Skin epidermis (tissue), 12 donors: ENCODE results near the gene FAM43A.

Source experiments
- H3K27ac ChIP-seq, 21 experiments: fragments of 200-600 bp; sonication (generic) in 11 of 21; one replicate each; pipeline ENCODE4 v1.5.0; 2020; ENCODE audit warnings: mild to moderate bottlenecking in 3 of 21, inconsistent platforms in 2 of 21, moderate library complexity in 2 of 21
- H3K4me3 ChIP-seq, 7 experiments: fragments of 200-600 bp; sonication (generic) in 2 of 7; one replicate each; pipeline ENCODE4 v1.5.0; 2020; ENCODE audit warnings: inconsistent platforms in 2 of 7, mild to moderate bottlenecking in 2 of 7, moderate library complexity in 1 of 7

Gene FAM43A

DNA sequence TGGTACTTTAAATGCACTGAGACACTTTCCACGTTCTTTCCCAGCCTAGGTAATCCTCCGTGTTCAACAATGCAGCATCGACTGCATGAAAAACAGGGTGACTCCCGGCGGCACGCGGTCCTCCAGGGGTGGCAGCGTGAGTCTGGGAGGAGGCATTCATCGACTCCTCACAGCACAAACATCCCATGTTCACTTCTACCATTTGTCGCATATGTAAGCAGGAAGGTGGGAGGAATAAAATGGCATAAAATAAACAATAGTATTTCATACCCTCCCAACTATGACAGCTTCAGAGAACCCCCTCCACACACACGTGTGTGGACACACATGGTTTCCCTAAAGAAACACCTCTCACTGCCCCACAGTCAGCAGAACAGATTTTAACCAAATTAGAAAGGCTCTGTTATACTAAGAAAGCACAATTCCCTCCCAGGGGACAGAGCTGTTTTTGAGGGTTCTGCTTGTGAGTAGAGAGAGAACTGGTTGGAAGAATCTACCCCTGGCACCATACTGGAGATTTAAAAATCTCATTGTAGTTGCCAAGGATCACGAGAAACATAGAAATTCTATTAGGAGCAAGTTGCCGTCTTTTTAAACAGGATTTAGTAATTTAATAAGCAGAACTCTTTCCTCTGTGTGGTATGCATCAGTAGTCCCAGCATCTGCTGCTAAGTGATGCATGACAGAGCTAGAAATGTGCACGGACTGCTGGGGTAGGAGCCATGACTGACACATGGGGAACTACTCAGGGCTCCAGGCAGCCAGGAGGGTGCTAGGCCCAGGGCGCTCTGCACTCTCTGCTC is 6.0 kb downstream of the FAM43A start:
- Histone ChIP-seq H3K27ac (no peak overlapping the region), H3K4me3 (no peak overlapping the region)

DNA sequence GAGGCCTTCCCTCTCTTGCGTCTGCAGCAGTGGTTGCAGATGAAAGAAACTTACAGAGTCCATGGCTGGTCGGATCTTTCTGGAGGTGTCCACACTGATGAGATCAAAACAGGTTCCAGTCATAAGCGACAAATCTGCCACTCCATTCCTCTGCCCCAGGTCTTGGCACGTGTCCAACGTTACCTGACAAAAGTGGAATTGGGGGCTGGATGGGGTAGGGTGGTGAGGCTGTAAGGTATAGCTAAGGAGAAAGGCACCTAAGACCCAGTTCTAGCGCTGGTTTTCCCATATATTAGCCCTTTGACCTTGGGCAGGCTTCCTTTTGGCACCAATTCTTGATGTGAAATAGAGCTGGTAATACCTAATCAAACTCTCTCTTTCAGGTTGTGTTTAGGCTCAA is 11.0 kb downstream of the FAM43A start:
- H3K27ac ChIP-seq, result no peak overlapping the region
- no peak overlapping the region for H3K4me3 ChIP-seq

DNA sequence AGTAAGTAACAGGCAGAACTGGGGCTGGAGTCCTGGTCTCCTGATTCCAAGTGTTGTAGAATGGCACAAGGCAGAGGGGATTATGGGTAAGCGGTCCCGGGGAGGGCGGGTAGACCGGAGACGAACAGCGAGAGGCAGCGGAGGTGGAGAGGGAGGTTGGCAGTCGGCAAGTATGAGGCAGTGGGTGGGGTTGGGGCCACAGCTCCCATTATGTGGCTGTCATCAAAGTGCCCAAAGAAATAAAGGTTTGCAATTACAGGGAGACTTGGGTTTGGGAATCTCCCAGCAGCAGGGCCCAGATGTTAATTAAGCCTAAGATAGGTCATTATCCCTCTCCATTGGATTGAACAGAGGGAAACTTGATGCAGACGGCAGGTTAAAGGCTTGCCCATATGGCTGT is 16.9 kb downstream of the FAM43A start:
- Histone ChIP-seq H3K4me3 (no peak overlapping the region), H3K27ac (no peak overlapping the region)

DNA sequence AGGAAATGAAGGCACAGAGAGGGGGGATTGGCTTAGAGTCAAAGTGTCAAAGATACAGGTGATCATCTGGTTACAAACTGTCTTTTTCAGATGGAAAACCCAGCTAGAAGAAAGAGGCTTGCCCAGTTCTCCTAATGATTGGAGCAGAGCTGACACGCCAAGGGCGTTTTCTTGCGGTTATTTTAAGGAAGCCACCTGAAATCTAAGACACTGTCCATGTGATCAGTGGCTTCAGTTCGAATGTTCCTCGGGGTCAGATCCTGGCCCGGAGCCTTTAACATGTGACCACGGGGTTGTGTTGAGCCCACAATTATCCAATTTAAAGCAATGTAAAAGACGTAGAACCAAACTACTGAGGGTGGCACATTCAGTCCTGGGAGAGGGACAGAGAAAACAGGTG is 19.5 kb downstream of the FAM43A start:
- H3K27ac ChIP-seq, result no peak overlapping the region
- no peak overlapping the region for H3K4me3 ChIP-seq

DNA sequence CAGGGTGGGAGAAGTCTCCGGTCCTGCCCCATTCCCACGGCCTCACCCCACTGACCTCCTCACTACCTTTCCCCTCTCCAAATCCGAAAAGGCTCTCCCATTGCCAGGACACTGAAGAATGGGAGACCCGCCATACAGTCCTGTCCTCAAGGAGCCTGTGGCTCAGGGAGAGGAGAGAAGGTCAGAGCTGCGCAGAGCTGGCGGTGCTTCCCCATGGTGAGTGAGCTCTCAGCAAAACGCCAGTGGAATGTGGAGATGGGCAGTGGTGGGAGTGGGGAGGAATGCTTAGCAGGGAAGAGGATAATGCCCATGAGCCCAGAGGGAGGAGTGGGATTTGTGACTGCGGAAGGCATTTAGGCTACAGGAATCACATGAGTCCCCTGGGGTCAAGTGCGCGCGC is 20.1 kb downstream of the FAM43A start:
- H3K4me3 ChIP-seq, result no peak overlapping the region
- no peak overlapping the region for H3K27ac ChIP-seq

DNA sequence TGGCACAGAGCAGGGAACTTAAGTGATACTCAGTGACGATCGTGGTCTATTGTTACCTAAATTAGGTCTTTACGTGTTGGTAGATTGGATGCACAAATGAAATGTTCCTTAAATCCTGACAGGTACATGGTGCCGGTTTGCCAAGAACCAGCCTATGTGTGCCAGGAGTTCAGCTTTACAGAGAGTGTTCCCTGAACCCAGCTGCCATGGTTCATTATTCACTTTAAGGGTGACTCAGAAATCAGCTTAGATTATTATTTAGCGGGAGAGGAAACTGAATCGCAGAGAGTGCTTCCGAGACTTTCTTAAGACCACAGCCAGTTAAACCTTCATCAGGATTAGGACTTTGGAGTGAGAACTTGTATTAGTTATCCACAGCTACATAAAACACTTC is 21.5 kb downstream of the FAM43A start:
- Histone ChIP-seq H3K4me3 (no peak overlapping the region), H3K27ac (no peak overlapping the region)

DNA sequence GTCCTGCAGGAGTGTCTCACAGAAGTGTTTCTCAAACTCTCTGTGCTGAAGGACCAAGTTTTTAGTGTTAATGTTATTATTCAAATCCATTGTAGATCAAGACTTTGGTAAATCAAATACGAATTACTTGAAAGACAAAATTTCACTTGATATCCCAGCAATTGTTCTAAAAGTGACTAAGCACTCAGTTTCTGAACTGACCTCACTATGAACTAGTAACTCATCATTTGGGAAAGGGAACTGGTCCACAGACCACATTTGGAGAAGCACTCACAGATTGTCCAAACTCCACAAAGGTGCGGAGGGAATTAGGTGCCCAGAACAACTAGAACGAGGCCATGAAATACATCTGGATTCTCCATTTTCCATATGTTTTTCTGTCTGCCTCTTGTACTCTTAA is 25.6 kb downstream of the FAM43A start:
- Histone ChIP-seq H3K4me3 (no peak overlapping the region), H3K27ac (no peak overlapping the region)

DNA sequence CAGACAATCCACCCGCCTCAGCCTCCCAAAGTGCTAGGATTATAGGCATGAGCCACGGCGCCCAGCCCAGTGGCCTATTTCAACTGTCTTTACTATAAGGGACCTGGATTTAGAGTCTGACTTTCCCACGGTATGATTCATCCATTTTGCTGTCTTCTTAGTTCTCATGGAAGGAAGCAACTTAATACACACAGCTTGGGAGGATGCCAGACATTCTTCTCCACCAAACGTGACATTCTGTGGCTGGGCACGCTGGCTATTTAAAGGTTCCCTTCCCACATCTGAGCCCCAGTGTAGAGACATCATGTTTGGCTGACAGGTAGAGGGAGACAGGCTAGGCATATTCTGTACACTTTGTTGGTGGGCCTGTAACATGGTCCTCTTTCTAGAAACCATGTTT is 26.2 kb downstream of the FAM43A start:
- no peak overlapping the region for H3K4me3 ChIP-seq
- H3K27ac ChIP-seq, result no peak overlapping the region

DNA sequence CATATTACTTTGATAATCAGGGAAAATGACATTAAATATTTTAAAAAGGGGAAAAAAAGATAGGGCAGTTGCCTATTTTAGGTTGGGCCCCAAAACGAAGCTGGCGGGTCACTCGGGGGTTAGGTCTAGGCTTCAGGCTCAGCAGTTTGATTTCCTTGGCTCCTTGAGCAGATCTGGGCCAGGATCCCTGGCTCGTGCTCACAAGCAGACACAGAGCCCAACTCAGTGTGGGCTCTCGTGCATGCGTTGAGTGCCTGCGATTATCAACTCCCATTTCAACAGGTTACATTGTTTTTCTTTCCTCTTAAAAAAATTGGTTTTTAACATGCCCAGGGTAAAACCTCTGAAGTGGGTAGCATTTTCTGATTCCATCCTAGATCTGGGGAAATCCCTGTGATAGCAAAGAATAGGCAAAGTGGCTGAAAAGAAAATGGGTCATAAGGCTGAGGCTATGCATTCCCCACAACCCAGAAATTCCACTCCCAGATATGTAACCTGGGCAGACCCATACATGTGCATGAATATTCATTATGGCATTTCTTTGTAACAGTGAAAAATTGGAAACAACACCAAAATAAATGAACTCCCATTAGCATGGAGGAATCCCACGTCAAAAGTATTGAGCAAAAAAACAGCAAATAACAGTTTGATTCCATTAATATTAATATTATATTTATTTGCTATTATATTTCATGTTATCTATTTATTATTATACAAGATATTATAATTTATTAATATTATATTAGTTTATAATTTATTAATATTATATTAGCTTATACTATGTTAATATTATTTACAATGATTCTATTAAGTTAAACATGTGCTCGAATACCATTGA is 27.8 kb downstream of the FAM43A start:
- no peak overlapping the region for H3K27ac ChIP-seq

DNA sequence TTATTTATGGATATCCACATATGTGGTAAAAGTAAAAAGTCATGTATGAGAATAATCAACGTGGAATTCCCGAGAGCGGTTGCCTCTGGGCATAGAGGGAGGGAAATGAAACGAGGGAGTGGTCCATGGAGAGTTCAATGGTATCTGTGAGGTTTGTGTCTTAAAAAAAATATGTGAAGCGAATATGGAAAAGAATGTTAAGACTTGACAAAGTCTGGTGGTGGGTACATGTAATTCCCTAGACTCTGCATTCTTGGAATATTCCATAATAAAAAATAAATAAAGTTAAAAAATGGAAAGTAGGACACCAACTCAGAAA is 28.4 kb downstream of the FAM43A start:
- peak overlapping the region in 4 of 21 experiments; percentile 38 to 78 (median 69) for H3K27ac ChIP-seq

More for the DNA sequence above, 27.8 kb downstream of the FAM43A start:
- no peak overlapping the region for H3K4me3 ChIP-seq

DNA sequence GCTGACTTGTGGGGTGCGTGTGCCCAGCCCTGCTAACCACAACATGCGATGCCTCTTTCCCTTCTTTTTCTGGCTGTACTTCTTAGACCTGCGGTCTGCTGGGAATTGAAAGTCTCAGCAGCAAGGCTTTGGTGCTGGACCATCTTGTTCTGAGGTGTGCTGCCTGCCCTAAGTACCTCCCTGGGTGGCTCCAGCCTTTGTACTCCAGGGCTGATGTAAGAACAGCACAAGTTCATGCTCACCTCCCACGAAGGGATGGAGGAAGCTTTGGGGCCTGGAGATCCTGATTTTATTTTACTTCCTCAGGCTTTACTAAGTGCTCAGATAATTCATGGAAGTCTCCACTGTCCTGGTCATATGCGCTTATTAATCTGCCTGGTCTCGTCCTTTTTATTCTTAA is 28.9 kb downstream of the FAM43A start:
- Histone ChIP-seq H3K27ac (peak overlapping the region in 7 of 21 experiments; percentile 14 to 78 (median 42)), H3K4me3 (no peak overlapping the region)

More for the DNA sequence above, 28.4 kb downstream of the FAM43A start:
- no peak overlapping the region for H3K4me3 ChIP-seq

DNA sequence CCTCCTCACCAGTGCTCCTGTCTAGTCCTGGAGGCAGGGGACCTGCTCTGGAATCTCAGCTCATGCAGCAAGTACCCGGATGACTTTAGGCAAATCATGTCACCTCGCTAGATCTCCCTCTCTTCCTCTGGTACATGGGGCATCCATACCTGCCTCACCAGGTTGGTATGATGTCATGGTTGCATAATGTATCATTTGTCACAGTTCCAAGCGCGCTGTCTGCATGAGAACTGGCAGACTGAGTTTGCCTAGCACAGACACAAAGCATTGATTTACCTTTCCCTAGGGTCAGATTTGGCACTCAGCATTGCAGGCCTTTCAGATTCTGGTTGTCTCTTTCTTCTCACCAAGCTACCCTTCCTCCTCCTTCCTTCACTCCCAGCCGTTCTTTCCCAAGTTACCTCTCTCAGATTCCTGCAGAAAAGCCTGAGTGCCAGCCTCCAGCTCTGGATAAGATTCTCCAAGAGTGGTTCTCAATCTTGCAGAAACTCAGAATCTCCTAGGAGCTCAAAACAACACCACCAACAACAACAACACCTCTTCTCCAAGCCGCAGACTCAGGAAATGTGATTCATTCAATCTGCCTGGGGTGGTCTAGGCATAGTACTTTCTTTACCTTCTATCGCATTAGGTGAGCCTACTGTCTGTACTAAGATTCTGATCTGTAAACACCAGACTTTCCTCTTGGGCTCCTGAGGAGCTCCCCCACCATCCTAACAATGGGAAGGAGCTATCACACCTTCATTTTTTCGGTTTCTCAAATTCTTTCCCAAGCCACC is 29.5 kb downstream of the FAM43A start:
- H3K4me3 ChIP-seq, result no peak overlapping the region
- H3K27ac ChIP-seq, result peak overlapping the region in 9 of 21 experiments; percentile 2 to 78 (median 38)

DNA sequence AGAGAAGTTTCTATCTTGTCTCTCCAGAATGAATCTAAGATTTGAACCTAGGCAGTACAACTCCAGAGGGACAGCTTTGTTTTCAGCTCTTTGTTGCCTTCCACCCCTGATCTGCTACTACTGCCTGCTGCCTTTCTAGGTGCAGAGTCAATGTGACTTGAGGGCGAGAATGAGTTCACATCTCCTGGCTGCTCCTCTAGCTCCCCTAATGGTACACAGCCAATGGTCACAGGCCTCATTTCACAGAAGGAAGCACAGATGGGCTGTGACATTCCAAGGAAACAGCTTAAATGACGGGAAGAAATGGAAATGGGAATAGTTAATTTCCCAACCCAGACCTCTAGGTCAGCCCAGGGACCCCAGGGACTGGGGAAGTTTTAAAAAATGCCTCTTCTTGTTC is 32.4 kb downstream of the FAM43A start:
- no peak overlapping the region for H3K27ac ChIP-seq
- H3K4me3 ChIP-seq, result no peak overlapping the region

DNA sequence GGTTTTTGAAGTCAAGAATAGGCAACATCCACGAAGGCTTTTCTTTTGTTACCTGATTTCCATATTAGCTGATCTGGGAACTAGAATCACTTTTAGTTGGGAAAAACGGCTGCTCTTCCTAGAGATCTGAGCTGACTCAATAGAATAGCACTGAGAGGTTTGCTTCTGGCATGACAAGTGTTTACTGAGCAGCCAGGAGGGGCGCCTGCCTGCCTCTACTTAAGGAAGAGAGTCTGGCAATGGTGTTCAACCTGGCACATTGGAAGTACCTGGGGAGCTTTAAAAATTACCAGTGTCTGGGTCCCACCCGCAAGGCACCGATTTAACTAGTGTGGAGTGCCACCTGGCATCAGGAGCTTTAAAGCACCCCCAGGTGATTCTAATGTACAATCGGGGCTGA is 34.4 kb downstream of the FAM43A start:
- Histone ChIP-seq H3K27ac (no peak overlapping the region), H3K4me3 (no peak overlapping the region)

DNA sequence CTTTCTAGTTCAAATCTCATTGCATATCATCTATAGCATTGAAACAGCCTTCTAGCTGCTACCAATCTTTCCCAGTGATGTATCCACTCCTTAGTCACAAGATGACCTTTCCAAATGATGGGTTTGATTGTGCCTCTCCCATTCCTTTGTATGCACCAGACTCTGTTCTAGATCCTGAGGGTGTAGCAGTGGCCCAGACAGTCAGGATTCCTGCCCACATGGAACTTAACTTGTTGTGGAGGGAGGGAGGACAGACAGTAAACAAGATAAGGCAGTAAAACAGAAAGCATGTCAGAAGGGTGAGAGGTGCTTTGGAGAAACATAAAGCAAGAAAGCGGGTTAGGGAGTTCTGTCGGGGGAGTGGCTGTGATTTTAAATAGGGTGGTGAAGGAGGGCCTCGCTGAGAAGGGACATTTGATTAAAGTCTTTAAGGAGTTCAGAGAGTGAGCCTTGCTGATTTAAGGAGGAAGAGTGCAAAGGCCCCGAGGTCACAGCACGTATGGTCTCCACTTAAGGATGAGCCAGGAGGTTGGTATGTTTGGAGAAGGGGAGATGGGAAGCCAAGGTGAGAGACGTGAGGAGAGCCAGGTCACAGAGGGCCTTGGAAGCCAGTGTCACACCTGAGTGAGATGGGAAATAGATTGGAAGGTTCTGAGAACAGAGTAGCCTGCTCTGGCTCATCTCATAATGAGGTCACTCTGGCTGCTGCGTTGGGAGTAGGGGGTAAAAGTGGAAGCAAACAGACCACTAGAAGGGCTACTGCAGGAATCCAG is 38.3 kb downstream of the FAM43A start:
- H3K27ac ChIP-seq, result no peak overlapping the region
- H3K4me3 ChIP-seq, result no peak overlapping the region

DNA sequence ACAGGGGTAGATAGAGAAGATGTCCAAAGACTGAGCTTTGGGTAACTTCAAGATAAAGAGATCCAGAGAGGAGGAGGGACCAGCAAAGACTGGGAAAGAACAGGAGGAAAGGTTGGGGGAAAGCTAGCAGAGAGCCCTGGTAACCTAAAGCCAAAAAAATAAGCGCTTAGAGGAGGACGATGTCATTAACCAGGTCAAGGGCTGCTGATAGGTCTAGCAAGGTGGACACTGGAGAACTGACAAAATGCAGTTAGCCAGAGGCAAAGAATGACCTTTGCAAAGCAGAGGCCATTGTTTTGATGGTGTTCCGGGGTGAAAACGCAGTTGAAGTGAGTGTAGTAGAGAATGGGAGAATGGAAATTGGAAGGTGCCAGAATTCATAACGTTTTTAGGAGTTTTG is 39.7 kb downstream of the FAM43A start:
- Histone ChIP-seq H3K27ac (no peak overlapping the region), H3K4me3 (no peak overlapping the region)

DNA sequence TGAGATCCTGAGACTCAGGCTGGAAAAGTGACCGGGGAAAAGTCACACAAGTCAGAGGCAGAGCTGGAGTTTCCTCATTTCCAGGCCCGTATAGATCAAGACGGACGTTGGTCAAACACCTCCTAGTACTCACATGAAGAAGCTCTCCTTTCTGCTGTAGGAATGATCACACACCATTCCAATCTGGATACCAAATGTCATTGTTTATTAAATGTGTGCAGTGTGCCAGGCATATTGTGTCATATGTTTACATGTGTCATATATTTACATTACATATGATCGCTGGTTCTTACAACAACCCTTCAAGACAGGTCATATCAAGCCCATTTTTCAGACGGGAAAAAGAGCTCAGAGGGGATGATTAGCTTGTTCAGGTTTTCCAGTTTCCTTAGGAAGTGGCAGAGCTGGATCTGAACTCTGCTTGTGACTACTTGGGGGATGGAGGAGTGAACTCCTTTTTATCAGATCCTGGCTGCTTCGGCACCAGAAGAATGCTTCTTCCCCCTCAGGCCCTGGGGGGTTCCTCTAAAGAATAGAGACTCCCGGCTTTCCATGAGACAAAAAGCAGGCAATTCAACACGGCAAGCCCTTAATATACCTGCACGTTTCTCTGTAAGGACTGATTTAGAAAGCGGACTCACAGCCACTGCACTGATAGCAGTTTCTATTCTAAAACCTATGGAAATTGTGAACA is 41.9 kb downstream of the FAM43A start:
- Histone ChIP-seq H3K27ac (no peak overlapping the region), H3K4me3 (no peak overlapping the region)

DNA sequence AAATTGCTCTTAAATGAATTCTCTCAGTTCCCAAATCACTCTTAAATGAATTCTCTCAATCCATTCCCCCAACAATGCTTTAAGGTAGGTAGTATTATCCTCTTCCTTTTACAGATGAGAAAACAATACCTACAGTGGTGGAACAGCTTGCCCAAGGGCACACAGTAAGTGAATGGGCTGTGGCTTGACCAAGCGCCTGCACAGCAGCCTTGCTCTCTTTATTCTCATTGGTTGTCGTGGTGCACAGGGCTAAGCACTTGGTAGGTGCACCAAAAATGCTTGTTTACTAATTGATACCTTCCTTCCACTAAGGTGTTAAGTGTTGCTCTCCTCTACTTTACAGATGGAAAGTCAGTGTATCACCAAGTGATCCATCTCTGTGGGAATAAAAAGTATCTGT is 43.3 kb downstream of the FAM43A start:
- no peak overlapping the region for H3K4me3 ChIP-seq
- no peak overlapping the region for H3K27ac ChIP-seq

DNA sequence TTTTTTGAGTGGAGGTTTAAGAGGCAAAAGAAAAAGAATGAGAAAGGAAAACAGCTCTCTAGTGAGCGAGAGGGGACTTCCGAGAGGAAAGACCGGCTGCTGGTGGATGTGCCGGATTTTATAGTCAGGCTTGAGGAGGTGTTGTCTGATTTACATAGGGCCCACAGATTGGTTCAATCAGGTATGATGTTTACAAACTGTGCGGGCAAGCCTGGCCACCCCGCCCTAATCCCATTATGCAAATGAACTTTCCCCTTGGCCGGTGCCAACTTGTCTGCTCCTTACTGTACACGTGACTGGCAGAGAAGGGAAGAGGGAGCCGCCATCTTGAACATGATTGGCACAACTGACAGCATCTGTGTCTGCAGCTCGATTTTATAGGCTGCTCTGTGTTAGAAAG is 44.7 kb downstream of the FAM43A start:
- no peak overlapping the region for H3K4me3 ChIP-seq
- H3K27ac ChIP-seq, result peak overlapping the region in 1 of 21 experiments; percentile 5
